H1 (cell line): ENCODE measurements around the gene MRPL50. TPM values are rescaled to one million over a fixed set of nuclear protein-coding genes. Genes with fewer than 3 reads are reported as not detected.

Source experiments
- CTCF ChIA-PET: fragments of 300-600 bp; sonication (Branson Sonifier 250); formaldehyde crosslinking; loops from one replicate; lab custom pipeline; 2021; ENCODE audit not compliant: partially characterized antibody; lab: Charles Lee
- POLR2A ChIA-PET: fragments of 300-600 bp; sonication (Branson Sonifier 250); formaldehyde crosslinking; loops from one replicate; lab custom pipeline; 2021; ENCODE audit warnings: inconsistent platforms; ENCODE audit not compliant: partially characterized antibody; lab: Charles Lee
- DNase-seq, 2 experiments: peaks; one replicate each; pipeline versions ENCODE4 v3.0.0 to v3.0.0-alpha.2; 2010 to 2022; ENCODE audit warnings: low spot score in 2 of 2, low read depth in 1 of 2, mixed read lengths in 1 of 2
- FAIRE-seq: peaks from 2 replicates; lab custom pipeline; 2011; peaks lifted over from hg19 to GRCh38; lab: Jason Lieb, UNC
- H2AFZ ChIP-seq: 2 replicates; pipeline ENCODE4 v1.8.1; 2012; ENCODE audit warnings: low read length, inconsistent platforms
- H2AK5ac ChIP-seq: 2 replicates; pipeline ENCODE4 v1.6.1; 2013; ENCODE audit warnings: low read depth, low read length
- H2BK120ac ChIP-seq: replicated peaks from 2 replicates; pipeline ENCODE3; 2013; ENCODE audit warnings: low read depth, low read length, inconsistent platforms
- H2BK12ac ChIP-seq: 2 replicates; pipeline ENCODE4 v1.6.1; 2013; ENCODE audit warnings: low read depth, low read length
- H2BK15ac ChIP-seq: 2 replicates; pipeline ENCODE4 v1.6.1; 2013; ENCODE audit warnings: low read length
- H2BK20ac ChIP-seq: 2 replicates; pipeline ENCODE4 v1.6.1; 2013; ENCODE audit warnings: low read length
- H2BK5ac ChIP-seq: 2 replicates; pipeline ENCODE4 v1.6.1; 2013; ENCODE audit warnings: low read depth, low read length
- H3K14ac ChIP-seq: 2 replicates; pipeline ENCODE4 v1.6.1; 2013; ENCODE audit warnings: inconsistent platforms; ENCODE audit not compliant: insufficient read length
- H3K18ac ChIP-seq: 2 replicates; pipeline ENCODE4 v1.6.1; 2013; ENCODE audit warnings: low read length; ENCODE audit errors: extremely low read depth
- H3K23ac ChIP-seq: 2 replicates; pipeline ENCODE4 v1.6.1; 2013; ENCODE audit warnings: inconsistent platforms; ENCODE audit not compliant: insufficient read length
- H3K23me2 ChIP-seq: 2 replicates; pipeline ENCODE4 v1.6.1; 2013; ENCODE audit warnings: low read depth, low read length
- H3K27ac ChIP-seq: 2 replicates; pipeline ENCODE4 v1.6.1; 2011; ENCODE audit warnings: low read depth, low read length, inconsistent platforms
- H3K27me3 ChIP-seq, 4 experiments: replicated peaks in 1 of 4; 1 replicate in 1 of 4; 2 replicates in 3 of 4; pipeline versions ENCODE4 v1.6.1 to v1.8.1; 2011 to 2013; ENCODE audit warnings: low read length in 3 of 4, mild to moderate bottlenecking in 3 of 4, inconsistent platforms in 2 of 4, mixed read lengths in 2 of 4, moderate library complexity in 1 of 4; ENCODE audit not compliant: control insufficient read depth in 3 of 4, insufficient read depth in 3 of 4; ENCODE audit errors: extremely low read depth in 1 of 4
- H3K36me3 ChIP-seq, 4 experiments: 2 replicates each; pipeline versions ENCODE4 v1.6.1 to v1.8.1; 2011 to 2013; ENCODE audit warnings: mild to moderate bottlenecking in 4 of 4, low read length in 3 of 4, moderate library complexity in 2 of 4, control low read depth in 1 of 4, inconsistent platforms in 1 of 4; ENCODE audit not compliant: insufficient read depth in 4 of 4, control insufficient read depth in 2 of 4
- H3K4ac ChIP-seq: replicated peaks from 2 replicates; pipeline ENCODE3; 2013; ENCODE audit warnings: low read length, low read depth, mixed read lengths, inconsistent platforms; ENCODE audit not compliant: insufficient read length
- H3K4me1 ChIP-seq, 4 experiments: replicated peaks in 1 of 4; 1 replicate in 1 of 4; 2 replicates in 3 of 4; pipeline versions ENCODE4 v1.6.1 to v1.8.1; 2011 to 2013; ENCODE audit warnings: low read length in 3 of 4, inconsistent platforms in 2 of 4, mixed read lengths in 1 of 4; ENCODE audit not compliant: insufficient read depth in 4 of 4, control insufficient read depth in 3 of 4
- H3K4me2 ChIP-seq, 2 experiments: 2 replicates each; pipeline versions ENCODE4 v1.6.1 to v1.8.1; 2011 to 2013; ENCODE audit warnings: low read depth in 2 of 2, low read length in 2 of 2, control low read depth in 1 of 2, inconsistent platforms in 1 of 2, mild to moderate bottlenecking in 1 of 2; ENCODE audit not compliant: insufficient read depth in 1 of 2
- H3K4me3 ChIP-seq, 4 experiments: fragments of 200-600, 300-600 bp in 1 of 4; sonication (generic), shearing (Covaris generic), sonication (Bioruptor Twin) in 1 of 4; 2 replicates each; pipeline versions ENCODE4 v1.5.1 to v1.8.1; 2011 to 2016; ENCODE audit warnings: low read length in 4 of 4, low read depth in 3 of 4, control low read depth in 2 of 4, inconsistent platforms in 2 of 4, mild to moderate bottlenecking in 2 of 4, mixed read lengths in 1 of 4, moderate library complexity in 1 of 4; ENCODE audit not compliant: insufficient read depth in 2 of 4; ENCODE audit errors: extremely low read depth in 1 of 4
- H3K56ac ChIP-seq: replicated peaks from 2 replicates; pipeline ENCODE3; 2013; ENCODE audit warnings: low read depth, mild to moderate bottlenecking, mixed read lengths, low read length, inconsistent platforms; ENCODE audit not compliant: insufficient read length
- H3K79me1 ChIP-seq: 2 replicates; pipeline ENCODE4 v1.6.1; 2013; ENCODE audit warnings: low read depth, low read length, control low read depth
- H3K79me2 ChIP-seq, 2 experiments: 2 replicates each; pipeline versions ENCODE4 v1.6.1 to v1.8.1; 2012 to 2013; ENCODE audit warnings: low read length in 2 of 2, mild to moderate bottlenecking in 2 of 2, inconsistent platforms in 1 of 2; ENCODE audit not compliant: insufficient read depth in 2 of 2, control insufficient read depth in 1 of 2
- H3K9ac ChIP-seq, 4 experiments: replicated peaks in 1 of 4; 1 replicate in 1 of 4; 2 replicates in 3 of 4; pipeline versions ENCODE4 v1.6.1 to v1.8.1; 2011 to 2013; ENCODE audit warnings: low read depth in 3 of 4, low read length in 3 of 4, control low read depth in 2 of 4, mild to moderate bottlenecking in 2 of 4, moderate library complexity in 2 of 4, inconsistent platforms in 1 of 4; ENCODE audit errors: extremely low read depth in 1 of 4
- H3K9me3 ChIP-seq, 2 experiments: 2 replicates each; pipeline versions ENCODE4 v1.6.1 to v1.8.1; 2012 to 2013; ENCODE audit warnings: mild to moderate bottlenecking in 2 of 2, moderate library complexity in 2 of 2, control low read depth in 1 of 2, inconsistent platforms in 1 of 2, low read depth in 1 of 2, low read length in 1 of 2, mixed read lengths in 1 of 2; ENCODE audit not compliant: insufficient read depth in 2 of 2
- H4K20me1 ChIP-seq, 2 experiments: replicated peaks in 1 of 2; 2 replicates each; pipeline versions ENCODE3 to v1.8.1; 2011 to 2013; ENCODE audit warnings: inconsistent platforms in 2 of 2, low read length in 2 of 2, mild to moderate bottlenecking in 1 of 2; ENCODE audit not compliant: insufficient read depth in 2 of 2, control insufficient read depth in 1 of 2
- H4K5ac ChIP-seq: 2 replicates; pipeline ENCODE4 v1.6.1; 2013; ENCODE audit warnings: low read length, low read depth, mixed read lengths, inconsistent platforms; ENCODE audit not compliant: insufficient read length
- H4K8ac ChIP-seq: 2 replicates; pipeline ENCODE4 v1.8.0; 2013; ENCODE audit warnings: mild to moderate bottlenecking, moderate library complexity, low read length, inconsistent platforms; ENCODE audit not compliant: insufficient read depth; ENCODE audit errors: extremely low read depth
- H4K91ac ChIP-seq: replicated peaks from 2 replicates; pipeline ENCODE3; 2013; ENCODE audit warnings: low read length, mixed read lengths, inconsistent platforms; ENCODE audit not compliant: insufficient read length
- CTBP2 ChIP-seq: IDR thresholded peaks from 2 replicates; pipeline ENCODE4 v1.7.0; 2011; ENCODE audit warnings: borderline replicate concordance, mild to moderate bottlenecking, moderate library complexity, mixed read lengths, low read length; ENCODE audit not compliant: insufficient read depth, insufficient read length
- CTCF ChIP-seq, 3 experiments: IDR thresholded peaks; 1 replicate in 2 of 3; 2 replicates in 1 of 3; pipeline versions ENCODE4 v1.5.1 to v1.6.1; 2011; ENCODE audit warnings: low read length in 3 of 3, mild to moderate bottlenecking in 3 of 3, inconsistent platforms in 2 of 3, low read depth in 1 of 3, moderate library complexity in 1 of 3; ENCODE audit not compliant: insufficient read depth in 1 of 3; ENCODE audit errors: control extremely low read depth in 1 of 3
- EGR1 ChIP-seq: IDR thresholded peaks from 2 replicates; pipeline ENCODE4 v1.6.1; 2011; ENCODE audit warnings: low read depth, low read length, borderline replicate concordance
- EP300 ChIP-seq, 2 experiments: IDR thresholded peaks; 1 replicate in 1 of 2; 2 replicates in 1 of 2; pipeline ENCODE4 v1.6.1; 2011 to 2012; ENCODE audit warnings: low read depth in 2 of 2, low read length in 2 of 2, mild to moderate bottlenecking in 2 of 2, borderline replicate concordance in 1 of 2, inconsistent platforms in 1 of 2, moderate library complexity in 1 of 2
- EZH2 ChIP-seq: fragments of 200-600 bp; sonication (generic); IDR thresholded peaks from 2 replicates; pipeline ENCODE4 v1.7.1; 2012; ENCODE audit warnings: low read depth, mild to moderate bottlenecking, moderate library complexity, low read length, inconsistent platforms; ENCODE audit not compliant: severe bottlenecking
- KDM5A ChIP-seq: fragments of 200-600 bp; IDR thresholded peaks from 2 replicates; pipeline ENCODE4 v1.7.1; 2012; ENCODE audit warnings: mild to moderate bottlenecking, low read length, inconsistent platforms, mixed read lengths
- POU5F1 ChIP-seq: IDR thresholded peaks from 2 replicates; pipeline ENCODE4 v1.6.1; 2011; ENCODE audit warnings: low read depth, mild to moderate bottlenecking, low read length, moderate library complexity
- SUZ12 ChIP-seq: fragments of 200-600 bp; sonication (generic); IDR thresholded peaks from 2 replicates; pipeline ENCODE4 v1.6.1; 2012; ENCODE audit warnings: mild to moderate bottlenecking, inconsistent platforms, low read length, moderate library complexity, mixed read lengths
- USF2 ChIP-seq: IDR thresholded peaks from 2 replicates; pipeline ENCODE4 v1.6.1; 2011; ENCODE audit warnings: low read length, improper control_type of control experiment
- WGBS, 2 experiments: shearing (Covaris generic) in 1 of 2; methylation state at CpG; one replicate each; pipeline versions ENCODE4 v1.1.6 to v1.1.7; 2013 to 2015; ENCODE audit warnings: low lambda C conversion rate in 2 of 2, mixed read lengths in 2 of 2, inconsistent platforms in 1 of 2, low coverage in 1 of 2, missing lambda C conversion rate in 1 of 2; ENCODE audit not compliant: insufficient replicate concordance in 2 of 2, insufficient coverage in 1 of 2, insufficient read length in 1 of 2; ENCODE audit errors: extremely low coverage in 1 of 2, missing lambda C conversion rate in 1 of 2; 5-methylcytosine and 5-hydroxymethylcytosine counted together
- polyA plus RNA-seq, 7 experiments: library from polyadenylated mRNA; depleted of rRNA in 3 of 7; stranded (reverse) in 5 of 7; unstranded in 2 of 7; fragments of >200 nt in 5 of 7; fragments of 200-250 nt in 2 of 7; gene quantifications; 1 replicate in 5 of 7; 2 replicates in 1 of 7; 4 replicates in 1 of 7; pipeline versions ENCODE4 v1.2.1 to v1.2.3, GENCODE V29; 2011 to 2013; ENCODE audit warnings: missing spikeins in 2 of 7, mixed read lengths in 2 of 7
- total RNA-seq: library from RNA; stranded (reverse); fragmentation: NEBNext Ultra II Directional; extraction: Animal tissue kit (Norgen Biotek cat#: 25700); gene quantifications from 2 replicates; pipeline ENCODE4 v1.2.1, GENCODE V29; 2021

Gene MRPL50
- total and polyA plus RNA-seq, 2 of the 8 experiments (the other 6 are each of a cell fraction or from before 2014, with no cell fraction given), result 17.8 to 25.1 TPM

GRCh38 chr9:101369286-101369685 is 29.1 kb downstream of the MRPL50 start:
- no peak overlapping the region for H3K9ac ChIP-seq
- no peak overlapping the region for H2AK5ac ChIP-seq
- no peaks in the 10 kb centered on the region for H3K23me2 ChIP-seq
- DNase-seq (no peak), FAIRE-seq (no peak)
- H2BK120ac ChIP-seq, result no peak overlapping the region
- WGBS, 2 experiments, result 95% methylated on average over 2 of the region's 2 CpGs; no CpG with 5 or more reads in 1 of the 2 experiments
- no peak overlapping the region for H3K56ac ChIP-seq
- H3K18ac ChIP-seq, result no peak overlapping the region
- H3K4ac ChIP-seq, result no peak overlapping the region
- no peak overlapping the region for H4K91ac ChIP-seq
- no peak overlapping the region for H3K27ac ChIP-seq
- H3K36me3 ChIP-seq, result no peaks in the 10 kb centered on the region
- POLR2A ChIA-PET, result interaction anchor here (1.4 kb wide), 1 partner anchor 13 kb away, joined by 4 read pairs; no protein-coding TSS in a partner anchor
- no peak overlapping the region for H3K14ac ChIP-seq
- CTCF ChIA-PET, result interaction anchor here (1.0 to 2.5 kb wide), 3 partner anchors 19 to 232 kb away, joined by 3 to 21 read pairs (median 4); no protein-coding TSS in a partner anchor
- no peaks in the 10 kb centered on the region for H4K20me1 ChIP-seq
- no peak overlapping the region for H3K4me2 ChIP-seq
- H2BK12ac ChIP-seq, result no peak overlapping the region
- H3K27me3 ChIP-seq, result no peaks in the 10 kb centered on the region
- H2AFZ ChIP-seq, result no peak overlapping the region
- H2BK20ac ChIP-seq, result no peak overlapping the region
- no peak overlapping the region for H2BK5ac ChIP-seq
- no peak overlapping the region for H4K5ac ChIP-seq
- no peak overlapping the region for H3K4me3 ChIP-seq
- H4K8ac ChIP-seq, result no peak overlapping the region
- H3K79me2 ChIP-seq, result no peaks in the 10 kb centered on the region
- no peaks in the 10 kb centered on the region; a peak in 1 of 7 replicates for H3K4me1 ChIP-seq
- no peak overlapping the region for H2BK15ac ChIP-seq
- no peak overlapping the region for H3K23ac ChIP-seq
- no peaks in the 10 kb centered on the region for H3K9me3 ChIP-seq
- no peaks in the 10 kb centered on the region for H3K79me1 ChIP-seq
- TF ChIP-seq CTBP2 (no peak), USF2 (no peak), KDM5A (no peak), CTCF (IDR thresholded peaks at IDR 0.05; ENCODE audit: control extremely low read depth in 1 of 3, insufficient read depth in 1 of 3, low read depth in 1 of 3, low read length in 3 of 3) (no peak), POU5F1 (no peak), EGR1 (no peak), EZH2 (no peak), EP300 (IDR thresholded peaks at IDR 0.05; ENCODE audit: borderline replicate concordance in 1 of 2, low read depth in 2 of 2, low read length in 2 of 2) (no peak), SUZ12 (no peak)
